DOHH2 (cell line): ENCODE data around the gene AIG1.

Source experiments
- EZH2phosphoT487 ChIP-seq: fragments of 200-600 bp; sonication (generic); IDR thresholded peaks from 2 replicates; pipeline ENCODE4 v1.6.1; 2017; ENCODE audit warnings: borderline replicate concordance, mild to moderate bottlenecking, antibody characterized with exemption, low read length, moderate library complexity, mixed read lengths
- TF ChIP-seq, protein P1 (sequence below): fragments of 200-600 bp; sonication (generic); IDR thresholded peaks from one replicate; pipeline ENCODE4 v1.5.1; 2014; ENCODE audit warnings: antibody characterized with exemption, mild to moderate bottlenecking, low read depth, low read length; ENCODE audit not compliant: poor library complexity, severe bottlenecking

- TF ChIP-seq EZH2phosphoT487: no peak
- TF ChIP-seq, protein P1, sequence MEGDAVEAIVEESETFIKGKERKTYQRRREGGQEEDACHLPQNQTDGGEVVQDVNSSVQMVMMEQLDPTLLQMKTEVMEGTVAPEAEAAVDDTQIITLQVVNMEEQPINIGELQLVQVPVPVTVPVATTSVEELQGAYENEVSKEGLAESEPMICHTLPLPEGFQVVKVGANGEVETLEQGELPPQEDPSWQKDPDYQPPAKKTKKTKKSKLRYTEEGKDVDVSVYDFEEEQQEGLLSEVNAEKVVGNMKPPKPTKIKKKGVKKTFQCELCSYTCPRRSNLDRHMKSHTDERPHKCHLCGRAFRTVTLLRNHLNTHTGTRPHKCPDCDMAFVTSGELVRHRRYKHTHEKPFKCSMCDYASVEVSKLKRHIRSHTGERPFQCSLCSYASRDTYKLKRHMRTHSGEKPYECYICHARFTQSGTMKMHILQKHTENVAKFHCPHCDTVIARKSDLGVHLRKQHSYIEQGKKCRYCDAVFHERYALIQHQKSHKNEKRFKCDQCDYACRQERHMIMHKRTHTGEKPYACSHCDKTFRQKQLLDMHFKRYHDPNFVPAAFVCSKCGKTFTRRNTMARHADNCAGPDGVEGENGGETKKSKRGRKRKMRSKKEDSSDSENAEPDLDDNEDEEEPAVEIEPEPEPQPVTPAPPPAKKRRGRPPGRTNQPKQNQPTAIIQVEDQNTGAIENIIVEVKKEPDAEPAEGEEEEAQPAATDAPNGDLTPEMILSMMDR: no peak
Observed at GRCh38 chr6:143064271-143064670, 3.6 kb downstream of the AIG1 start.
